HepG2 (cell line): Measurements from ENCODE around the gene CD209. TPM values are rescaled to one million over a fixed set of nuclear protein-coding genes. Genes with fewer than 3 reads are reported as not detected.

Experiments
- ATAC-seq: fragments of 200-7000 bp; cut with Tn5 transposase; 3 replicates; pipeline ENCODE4 v1.9.1; 2020; ENCODE audit warnings: mild to moderate bottlenecking, moderate library complexity
- BruUV-seq: library from RNA; stranded (reverse); fragments of 400-500 nt; replicated peaks from 2 replicates; lab custom pipeline; 2021; lab: Mats Ljungman, UMichigan
- CTCF ChIA-PET: fragments of 300-600 bp; formaldehyde crosslinking; extraction: SDS; loops from one replicate; lab custom pipeline; 2021; ENCODE audit warnings: low total read pairs, inconsistent platforms, low intra/inter-chr PET ratio; lab: Yijun Ruan, JAX
- POLR2A ChIA-PET: fragments of 350-600 bp; sonication (Branson Sonifier 250); formaldehyde crosslinking; loops from one replicate; lab custom pipeline; 2020; ENCODE audit warnings: antibody characterized with exemption, inconsistent platforms; lab: Yijun Ruan, JAX
- DNase-seq: peaks from one replicate; pipeline ENCODE4 v3.0.0-alpha.2; 2015; ENCODE audit warnings: low spot score
- FAIRE-seq: peaks from 3 replicates; lab custom pipeline; 2011; peaks lifted over from hg19 to GRCh38; lab: Jason Lieb, UNC
- H2AFZ ChIP-seq: one replicate; pipeline ENCODE4 v1.6.1; 2011; ENCODE audit warnings: low read length, inconsistent platforms
- H3K27ac ChIP-seq: fragments of 300-600 bp; 3 replicates; pipeline ENCODE4 v1.8.0; 2011; ENCODE audit warnings: mixed run types, mild to moderate bottlenecking, mixed read lengths, low read length, inconsistent platforms; ENCODE audit not compliant: insufficient read depth; ENCODE audit errors: extremely low read length
- H3K27me3 ChIP-seq, 2 experiments: fragments of 200-600 bp in 1 of 2; 2 replicates in 1 of 2; 3 replicates in 1 of 2; pipeline versions ENCODE4 v1.6.0 to v1.8.0; 2011; ENCODE audit warnings: low read length in 2 of 2, mild to moderate bottlenecking in 2 of 2, moderate library complexity in 2 of 2, inconsistent platforms in 1 of 2; ENCODE audit not compliant: insufficient read depth in 2 of 2, control insufficient read depth in 1 of 2
- H3K36me3 ChIP-seq, 2 experiments: fragments of 200-600 bp in 1 of 2; replicated peaks in 1 of 2; 2 replicates in 1 of 2; 3 replicates in 1 of 2; pipeline versions ENCODE4 v1.5.1 to v1.8.0; 2011; ENCODE audit warnings: low read length in 2 of 2, inconsistent platforms in 1 of 2; ENCODE audit not compliant: insufficient read depth in 2 of 2, control insufficient read depth in 1 of 2
- H3K4me1 ChIP-seq: 2 replicates; pipeline ENCODE4 v1.5.1; 2012; ENCODE audit warnings: low read length, inconsistent platforms; ENCODE audit not compliant: insufficient read depth
- H3K4me2 ChIP-seq: 2 replicates; pipeline ENCODE4 v1.6.0; 2011; ENCODE audit warnings: low read depth, low read length, inconsistent platforms
- H3K4me3 ChIP-seq, 3 experiments: fragments of 200-600 bp in 1 of 3; sonication (generic), shearing (Covaris generic) in 1 of 3; replicated peaks in 1 of 3; 2 replicates each; pipeline ENCODE4 v1.5.1; 2011 to 2016; ENCODE audit warnings: low read length in 3 of 3, inconsistent platforms in 2 of 3, low read depth in 2 of 3, mild to moderate bottlenecking in 2 of 3, control low read depth in 1 of 3, mixed read lengths in 1 of 3; ENCODE audit not compliant: insufficient read depth in 1 of 3
- H3K79me2 ChIP-seq: one replicate; pipeline ENCODE4 v1.6.1; 2011; ENCODE audit warnings: low read length, inconsistent platforms; ENCODE audit not compliant: insufficient read depth
- H3K9ac ChIP-seq: 2 replicates; pipeline ENCODE4 v1.6.0; 2011; ENCODE audit warnings: mild to moderate bottlenecking, low read depth, low read length, inconsistent platforms; ENCODE audit not compliant: insufficient read depth
- H3K9me3 ChIP-seq: 2 replicates; pipeline ENCODE4 v1.5.1; 2012; ENCODE audit warnings: mild to moderate bottlenecking, low read length
- H4K20me1 ChIP-seq: 2 replicates; pipeline ENCODE4 v1.6.0; 2011; ENCODE audit warnings: inconsistent platforms, mild to moderate bottlenecking, low read length, moderate library complexity; ENCODE audit not compliant: insufficient read depth
- KAT8 ChIP-seq: IDR thresholded peaks from 2 replicates; pipeline ENCODE4 v1.6.1; 2016; ENCODE audit warnings: missing genetic modification reagents, missing compliant biosample characterization
- POGZ ChIP-seq: sonication (generic); formaldehyde crosslinking; IDR thresholded peaks from 2 replicates; pipeline ENCODE4 v1.4.0; 2020; ENCODE audit warnings: mild to moderate bottlenecking, missing genetic modification reagents
- RAD21 ChIP-seq: fragments of 450-650 bp; formaldehyde crosslinking; IDR thresholded peaks from 2 replicates; pipeline ENCODE4 v1.5.0; 2020; ENCODE audit warnings: mild to moderate bottlenecking
- RFXAP ChIP-seq: sonication (generic); formaldehyde crosslinking; IDR thresholded peaks from 2 replicates; pipeline ENCODE4 v1.4.0; 2020; ENCODE audit warnings: missing genetic modification reagents, borderline replicate concordance
- ZNF329 ChIP-seq: sonication (generic); formaldehyde crosslinking; IDR thresholded peaks from 2 replicates; pipeline ENCODE4 v1.9.0; 2021; ENCODE audit warnings: low read depth, mild to moderate bottlenecking, missing genetic modification reagents
- ZNF451 ChIP-seq: sonication (generic); formaldehyde crosslinking; IDR thresholded peaks from 2 replicates; pipeline ENCODE4 v1.5.0; 2020; ENCODE audit warnings: mild to moderate bottlenecking, missing genetic modification reagents
- WGBS: methylation state at CpG from one replicate; pipeline ENCODE4 v1.1.6; 2017; ENCODE audit warnings: low lambda C conversion rate; 5-methylcytosine and 5-hydroxymethylcytosine counted together
- in situ Hi-C: cut with HindIII; loops from 2 replicates; pipeline ENCODE4 v1.10.0; 2017; ENCODE audit warnings: low pct_unique_long_range_greater_than_20kb; ENCODE audit not compliant: extremely low pct_ligation_motif_present
- intact Hi-C: fragments of 100-400 bp; cut with micrococcal nuclease; formaldehyde crosslinking; loops from one replicate; pipeline ENCODE4 v1.10.0; 2022; ENCODE audit not compliant: unreplicated experiment
- polyA plus RNA-seq, 8 experiments: library from polyadenylated mRNA; depleted of rRNA in 3 of 8; stranded (reverse) in 7 of 8; unstranded in 1 of 8; fragments of >200 nt; fragmentation: Illumina TruSeq in 4 of 8; extraction: Trizol in 4 of 8; gene quantifications; 2 replicates each; pipeline versions ENCODE4 v1.2.1 to v1.2.3, GENCODE V29; 2011 to 2016; ENCODE audit warnings: low read depth in 4 of 8, missing spikeins in 1 of 8, mixed read lengths in 1 of 8; ENCODE audit not compliant: insufficient read depth in 1 of 8
- total RNA-seq, 5 experiments: library from RNA; depleted of rRNA; stranded (reverse); fragments of >200 nt; fragmentation: Illumina TruSeq; extraction: Trizol; gene quantifications; 2 replicates each; pipeline ENCODE4 v1.2.3, GENCODE V29; 2016; ENCODE audit warnings: low read depth in 1 of 5
- TF ChIP-seq, protein P1 (sequence below): sonication (generic); formaldehyde crosslinking; conservative IDR thresholded peaks from 2 replicates; pipeline ENCODE4 v1.8.0; 2022; ENCODE audit warnings: missing genetic modification reagents

CD209 gene
- total and polyA plus RNA-seq, 2 of the 13 experiments (the other 11 are each of a cell fraction or from before 2014, with no cell fraction given) = not detected

DNA sequence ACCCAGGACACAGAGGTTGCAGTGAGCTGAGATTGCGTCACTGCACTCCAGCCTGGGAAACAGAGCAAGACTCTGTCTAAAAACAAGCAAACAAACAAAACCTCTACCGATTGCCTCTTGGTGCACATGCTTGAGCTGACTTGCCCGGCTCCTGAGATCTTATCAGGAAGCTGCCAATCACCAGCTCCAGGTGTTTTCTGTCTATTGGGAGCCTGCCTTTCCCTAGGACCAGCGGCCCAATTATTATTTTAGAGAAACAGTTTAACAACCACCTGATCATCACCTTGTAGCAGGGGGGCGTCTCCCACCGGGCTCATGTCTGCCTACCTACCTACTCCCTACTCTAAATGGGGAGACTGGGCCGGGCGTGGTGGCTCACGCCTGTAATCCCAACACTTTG is 26.5 kb upstream of the CD209 start:
- POLR2A ChIA-PET = no interaction called here

DNA sequence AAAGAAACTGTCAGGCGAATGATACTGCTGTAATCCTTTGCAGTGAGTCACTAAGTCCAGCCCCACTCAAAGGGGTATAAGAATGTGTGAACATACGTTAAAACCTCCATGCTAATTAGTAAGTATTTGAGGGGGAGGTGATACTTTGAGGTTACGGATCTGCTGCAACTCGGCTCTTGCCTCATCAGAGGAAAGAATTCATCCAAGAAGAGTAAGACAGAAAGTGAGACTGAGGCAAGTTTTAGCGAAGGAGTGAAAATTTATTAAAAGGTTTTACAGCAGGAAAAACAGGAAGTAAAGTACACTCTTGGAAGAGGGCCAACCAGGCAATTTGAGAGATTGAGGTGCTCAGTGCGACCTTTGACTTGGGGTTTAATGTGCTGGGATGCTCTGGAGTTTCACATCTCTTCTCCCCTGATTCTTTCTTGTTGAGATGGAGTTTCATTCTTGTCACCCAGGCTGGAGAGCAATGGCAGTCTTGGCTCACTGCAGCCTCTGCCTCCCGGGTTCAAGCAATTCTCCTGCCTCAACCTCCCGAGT is 25.5 kb upstream of the CD209 start:
- Histone ChIP-seq H3K27ac (no peak overlapping the region), H3K4me2 (no peak overlapping the region), H4K20me1 (no peaks in the 10 kb centered on the region), H3K4me1 (no peaks in the 10 kb centered on the region), H2AFZ (no peak overlapping the region), H3K9ac (no peak overlapping the region), H3K9me3 (no peaks in the 10 kb centered on the region), H3K4me3 (no peak overlapping the region), H3K36me3 (no peaks in the 10 kb centered on the region), H3K79me2 (no peaks in the 10 kb centered on the region), H3K27me3 (peaks cover 2 to 25% of the 10 kb centered on the region in 2 experiments; a peak in 3 of 5 replicates)
- FAIRE-seq = no peak
- ATAC-seq = no peak
- intact Hi-C loops = no loop called here
- in situ Hi-C loops = no loop called here
- POLR2A ChIA-PET = no interaction called here
- WGBS = 20% methylated on average over 8 of the region's 8 CpGs
- CTCF ChIA-PET = no interaction called here
- no TSS peak for BruUV-seq
- TF ChIP-seq POGZ (CRISPR knock-in tag) (no peak), KAT8 (no peak), RFXAP (CRISPR knock-in tag) (no peak), ZNF451 (CRISPR knock-in tag) (no peak)
- TF ChIP-seq, protein P1, sequence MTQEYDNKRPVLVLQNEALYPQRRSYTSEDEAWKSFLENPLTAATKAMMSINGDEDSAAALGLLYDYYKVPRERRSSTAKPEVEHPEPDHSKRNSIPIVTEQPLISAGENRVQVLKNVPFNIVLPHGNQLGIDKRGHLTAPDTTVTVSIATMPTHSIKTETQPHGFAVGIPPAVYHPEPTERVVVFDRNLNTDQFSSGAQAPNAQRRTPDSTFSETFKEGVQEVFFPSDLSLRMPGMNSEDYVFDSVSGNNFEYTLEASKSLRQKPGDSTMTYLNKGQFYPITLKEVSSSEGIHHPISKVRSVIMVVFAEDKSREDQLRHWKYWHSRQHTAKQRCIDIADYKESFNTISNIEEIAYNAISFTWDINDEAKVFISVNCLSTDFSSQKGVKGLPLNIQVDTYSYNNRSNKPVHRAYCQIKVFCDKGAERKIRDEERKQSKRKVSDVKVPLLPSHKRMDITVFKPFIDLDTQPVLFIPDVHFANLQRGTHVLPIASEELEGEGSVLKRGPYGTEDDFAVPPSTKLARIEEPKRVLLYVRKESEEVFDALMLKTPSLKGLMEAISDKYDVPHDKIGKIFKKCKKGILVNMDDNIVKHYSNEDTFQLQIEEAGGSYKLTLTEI (CRISPR knock-in tag) = no peak
- no peak for DNase-seq

More for the DNA sequence above, 26.5 kb upstream of the CD209 start:
- Histone ChIP-seq H3K27me3 (peaks cover 2 to 25% of the 10 kb centered on the region in 2 experiments; a peak in 3 of 5 replicates), H3K9me3 (no peaks in the 10 kb centered on the region), H3K4me2 (no peak overlapping the region), H3K36me3 (no peaks in the 10 kb centered on the region), H3K9ac (no peak overlapping the region), H2AFZ (no peak overlapping the region), H3K27ac (no peak overlapping the region), H3K4me3 (no peak overlapping the region), H4K20me1 (no peaks in the 10 kb centered on the region), H3K4me1 (no peaks in the 10 kb centered on the region), H3K79me2 (no peaks in the 10 kb centered on the region)
- DNase-seq = no peak
- CTCF ChIA-PET = no interaction called here
- in situ Hi-C loops (no loop called here), intact Hi-C loops (no loop called here)
- BruUV-seq = no TSS peak
- ATAC-seq = no peak
- FAIRE-seq = no peak
- 42% methylated on average over 7 of the region's 9 CpGs for WGBS
- TF ChIP-seq ZNF329 (no peak), RAD21 (CRISPR knock-in tag) (no peak)
